GM21723 (cell line): ENCODE results near the gene SGTA.
"Not testable (repeated sequence)": the region's sequence is repeated elsewhere in the genome, so short reads cannot be mapped to it uniquely, and the experiment has no call there.

Experiments
- ATAC-seq: cut with Tn5 transposase; IDR thresholded peaks from one replicate; pipeline ENCODE4 v1.9.1; 2021; ENCODE audit warnings: mild to moderate bottlenecking, moderate library complexity; ENCODE audit not compliant: unreplicated experiment

The SGTA gene

GRCh38 chr19:2782936-2783780 lies at the start of gene SGTA:
SGTA (minus strand) TSS chr19:2783273; CDS start chr19:2769068, 14,205 bp downstream.
- ATAC-seq: peak; percentile 74

GRCh38 chr19:2827840-2828489 lies 44.9 kb upstream of the SGTA start:
- ATAC-seq: no peak

DNA sequence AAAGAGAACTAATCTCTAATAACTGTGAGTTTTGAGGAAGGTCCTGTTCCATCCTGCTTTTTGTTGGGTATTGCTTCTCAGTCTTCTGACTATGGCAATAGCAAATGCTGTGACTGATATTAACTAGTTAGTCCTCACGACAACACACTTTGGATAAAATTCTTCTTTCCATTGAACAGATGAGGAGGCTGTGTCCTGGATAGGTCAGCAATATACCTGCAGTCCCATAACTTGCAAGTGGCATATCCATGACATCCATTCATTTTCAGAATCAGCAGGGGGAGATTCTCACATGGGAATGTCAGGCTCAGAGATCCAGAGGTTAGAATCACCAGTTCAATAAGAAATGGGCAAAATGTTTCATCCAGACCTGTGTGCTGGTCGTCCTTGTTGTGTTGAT lies 43.9 kb upstream of the SGTA start:
- no peak for ATAC-seq

GRCh38 chr19:2824129-2824528 lies 41.1 kb upstream of the SGTA start:
- no peak for ATAC-seq

DNA sequence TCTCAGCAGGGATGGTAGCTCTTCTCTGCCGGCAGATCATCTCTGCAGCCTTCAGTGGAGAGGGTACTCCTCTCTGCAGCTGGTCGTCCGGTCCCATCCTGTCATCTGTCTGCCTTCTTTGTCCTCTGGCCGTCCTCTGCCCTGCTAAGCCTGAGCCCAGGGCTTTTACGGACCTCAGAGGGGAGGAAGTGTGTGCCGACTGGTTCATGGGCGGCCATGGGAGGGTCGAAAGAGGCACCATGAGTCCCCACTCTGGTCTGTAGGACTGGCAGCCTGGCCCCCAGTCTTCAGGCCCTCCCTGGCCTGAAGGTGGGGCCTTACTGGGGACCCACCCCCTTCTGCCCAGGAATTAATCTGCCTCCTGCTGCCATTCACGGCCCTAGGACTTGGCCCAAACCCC lies 40.6 kb upstream of the SGTA start:
- no peak for ATAC-seq

DNA sequence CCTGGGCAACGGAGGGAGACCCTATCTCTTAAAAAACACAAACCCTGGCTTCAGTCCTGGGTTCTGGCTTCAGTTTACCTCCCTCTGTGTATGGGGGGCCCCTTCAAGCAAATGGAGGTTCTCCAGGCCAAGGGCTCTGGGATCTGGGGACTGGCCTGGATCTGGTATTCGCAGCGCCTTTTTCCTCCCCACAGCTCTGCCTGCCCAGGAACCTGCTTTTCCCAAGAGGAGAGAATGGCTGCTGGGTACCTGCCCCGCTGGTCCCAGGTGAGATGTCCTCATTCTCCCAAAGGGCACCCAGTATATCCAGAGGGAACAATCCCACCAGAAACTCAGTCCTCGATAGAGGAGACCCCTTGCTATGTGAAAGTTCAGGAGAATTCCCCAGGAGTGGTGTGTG lies 39.8 kb upstream of the SGTA start:
- no peak for ATAC-seq

GRCh38 chr19:2820112-2820702 lies 37.1 kb upstream of the SGTA start:
- peak; percentile 30 for ATAC-seq

DNA sequence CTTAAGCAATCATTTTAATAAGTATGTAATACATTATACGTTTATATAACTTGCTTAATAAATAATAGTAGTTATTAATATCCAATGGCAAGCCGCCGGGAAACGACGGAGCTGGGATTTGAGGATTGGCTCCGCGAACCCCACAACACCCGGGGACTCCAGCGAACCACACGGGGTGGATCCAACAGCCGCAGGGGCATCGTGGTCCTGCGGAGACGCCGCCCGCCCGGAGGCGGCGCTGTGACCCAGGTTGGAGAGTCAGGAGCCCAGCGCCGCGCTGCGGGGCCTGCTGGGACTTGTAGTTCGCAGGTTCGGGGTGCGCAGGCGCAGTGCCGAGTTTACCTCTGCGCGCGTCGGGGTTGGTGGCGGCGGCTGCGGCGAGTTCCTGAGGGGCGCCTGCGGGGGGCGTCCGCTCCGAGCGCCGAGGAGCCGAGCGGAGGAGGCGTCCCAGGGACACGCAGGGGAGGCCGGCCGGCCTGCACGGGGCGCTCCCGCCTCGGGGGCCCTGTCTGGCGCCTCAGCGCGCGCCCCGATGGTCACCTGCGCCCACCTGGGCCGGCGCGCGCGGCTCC lies 36.6 kb upstream of the SGTA start, which contains the start of gene ZNF554:
ZNF554 (plus strand) TSS at position 329 of the 572 bp plus-strand sequence; CDS start at position 533, 204 bp downstream.
- ATAC-seq: peak; percentile 86

- not testable (repeated sequence) for ATAC-seq
Observed at GRCh38 chr19:2817237-2817829, 34.3 kb upstream of the SGTA start.

GRCh38 chr19:2816641-2817040 lies 33.6 kb upstream of the SGTA start:
- ATAC-seq: no peak

GRCh38 chr19:2815923-2816322 lies 32.9 kb upstream of the SGTA start:
- no peak for ATAC-seq

DNA sequence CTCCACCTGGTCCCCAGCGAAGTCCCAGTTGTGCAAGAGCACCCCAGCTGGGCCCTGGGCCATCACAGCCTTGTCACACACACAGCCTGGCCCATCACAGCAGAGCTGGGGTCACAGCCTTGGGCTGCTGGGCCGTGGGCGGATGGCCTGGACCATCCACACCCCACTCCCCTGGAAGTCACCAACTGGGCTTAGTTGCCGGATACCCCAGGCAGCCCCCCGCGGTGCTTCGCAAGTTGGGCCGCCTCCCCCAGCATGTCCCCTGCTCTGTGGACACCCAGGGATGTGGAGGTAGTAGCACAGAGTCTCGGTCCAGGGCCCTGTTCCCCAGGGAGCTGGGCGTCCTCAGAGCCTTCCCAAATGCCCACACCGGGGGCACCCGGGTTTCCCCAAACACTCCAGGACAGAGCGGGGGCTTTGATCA lies 32.1 kb upstream of the SGTA start:
- no peak for ATAC-seq

GRCh38 chr19:2814426-2814825 lies 31.4 kb upstream of the SGTA start:
- ATAC-seq: no peak

- ATAC-seq: no peak
Observed at GRCh38 chr19:2813235-2814160, 30.4 kb upstream of the SGTA start.

DNA sequence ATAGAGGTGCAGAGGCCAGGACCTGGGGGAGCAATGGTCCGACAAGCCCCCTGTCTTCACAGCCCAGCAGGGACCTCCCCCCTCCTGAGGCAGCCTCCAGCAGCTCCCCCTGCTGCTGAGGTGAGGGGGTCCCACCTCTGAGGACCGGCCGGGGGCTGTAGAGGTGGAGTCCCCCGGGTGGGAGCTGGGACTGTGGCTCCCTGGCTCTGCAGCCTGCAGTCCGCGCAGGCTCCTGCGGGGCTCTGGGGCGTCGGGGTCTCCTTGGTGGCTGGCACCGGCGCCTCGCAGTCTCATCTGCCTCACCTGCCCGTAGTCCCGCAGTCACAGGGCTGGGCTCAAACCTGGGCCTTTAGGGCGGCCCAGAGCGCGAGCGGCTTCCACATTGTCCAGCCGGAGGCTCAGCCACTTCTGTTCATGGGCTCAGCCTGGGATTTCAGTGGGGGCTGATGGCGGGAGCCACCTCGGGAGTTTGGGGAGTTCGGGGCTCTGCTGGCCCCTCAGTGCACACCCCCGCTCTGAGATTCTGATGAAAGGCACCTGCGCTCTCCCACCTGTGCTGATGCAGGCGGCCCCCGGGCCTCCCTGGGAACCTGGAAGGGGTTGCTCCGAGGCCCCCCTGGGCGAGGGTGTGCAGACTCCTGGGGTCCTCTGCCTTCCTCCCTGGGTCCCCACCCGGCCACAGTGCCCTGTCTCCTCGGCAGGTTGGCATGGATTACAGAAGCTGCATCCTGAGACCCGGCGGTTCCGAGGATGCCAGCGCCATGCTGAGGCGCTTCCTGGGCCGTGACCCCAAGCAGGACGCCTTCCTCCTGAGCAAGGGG lies 29.6 kb upstream of the SGTA start:
- no peak for ATAC-seq

DNA sequence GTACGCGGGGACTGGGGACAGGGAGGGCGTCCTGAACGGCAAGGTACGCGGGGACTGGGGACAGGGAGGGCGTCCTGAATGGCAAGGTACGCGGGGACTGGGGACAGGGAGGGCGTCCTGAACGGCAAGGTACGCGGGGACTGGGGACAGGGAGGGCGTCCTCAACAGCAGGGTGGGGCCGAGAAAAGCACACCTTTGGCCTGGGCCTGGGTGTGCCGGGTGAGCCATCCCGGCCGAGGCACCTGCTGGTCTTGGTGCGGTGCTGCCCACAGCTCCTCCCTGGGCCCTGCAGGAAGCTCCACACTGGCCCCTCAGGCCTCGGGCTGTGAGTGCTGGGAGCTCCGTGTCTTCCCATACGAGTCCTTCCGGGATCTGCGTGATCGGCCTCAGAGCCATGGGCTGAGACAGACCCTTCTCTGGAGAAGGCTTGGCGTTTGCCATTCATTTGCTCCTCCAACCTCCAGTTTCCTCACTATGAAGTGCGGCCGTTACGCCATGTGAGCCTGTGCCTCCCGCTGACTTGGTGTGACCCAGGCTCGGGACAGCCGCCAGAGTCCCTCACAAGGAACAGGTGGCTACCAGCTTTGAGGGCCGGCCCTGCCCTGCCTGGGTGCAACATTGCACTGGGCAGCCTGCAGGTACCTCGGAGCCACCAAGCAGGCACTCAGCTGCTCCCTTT lies 28.8 kb upstream of the SGTA start:
- no peak for ATAC-seq

DNA sequence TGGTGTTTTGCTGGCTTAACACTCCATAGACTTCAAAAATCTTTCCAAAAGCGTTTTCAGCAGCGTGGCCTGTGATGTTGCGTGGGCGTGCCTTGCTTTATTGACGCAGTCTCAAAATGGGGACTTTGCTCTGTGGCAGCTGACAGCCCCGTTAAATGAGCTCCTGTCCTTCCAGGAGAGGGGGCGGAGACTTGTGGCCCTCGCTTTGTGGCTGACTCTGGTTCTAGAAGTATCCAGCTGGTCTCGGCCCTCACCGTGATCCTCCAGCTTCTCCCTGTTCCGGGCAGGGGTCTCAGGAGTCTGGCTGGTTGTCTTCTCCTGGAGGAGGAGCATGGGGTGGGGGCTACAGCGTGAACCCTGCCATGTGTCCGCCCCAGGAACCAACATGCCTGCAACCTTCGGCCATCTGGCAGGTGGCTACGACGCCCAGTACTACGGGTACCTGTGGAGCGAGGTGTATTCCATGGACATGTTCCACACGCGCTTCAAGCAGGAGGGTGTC lies 28.2 kb upstream of the SGTA start:
- ATAC-seq: no peak
